A204.1 (cell line): ENCODE results near the gene CASP2.
"Not testable (repeated sequence)": the region's sequence is repeated elsewhere in the genome, so short reads cannot be mapped to it uniquely, and the experiment has no call there.

Experiments
- FAIRE-seq: peaks from 2 replicates; lab custom pipeline; 2012; peaks lifted over from hg19 to GRCh38; lab: Jason Lieb, UNC

Gene CASP2

GRCh38 chr7:143265017-143265693 lies 23.0 kb upstream of the CASP2 start:
- FAIRE-seq = no peak

GRCh38 chr7:143269251-143269650 lies 18.9 kb upstream of the CASP2 start:
- FAIRE-seq = no peak

GRCh38 chr7:143271240-143271639 lies 16.9 kb upstream of the CASP2 start:
- no peak for FAIRE-seq

- FAIRE-seq = no peak
These were observed 15.3 kb upstream of the CASP2 start for GRCh38 chr7:143272871-143273270.

- no peak for FAIRE-seq
These were observed 8.7 kb upstream of the CASP2 start for GRCh38 chr7:143279186-143280098.

- FAIRE-seq = no peak
These were observed 8.0 kb upstream of the CASP2 start for GRCh38 chr7:143280160-143280559.

- FAIRE-seq = no peak
These were observed 7.6 kb upstream of the CASP2 start for GRCh38 chr7:143280566-143280965.

- FAIRE-seq = no peak
These were observed 6.6 kb upstream of the CASP2 start for GRCh38 chr7:143281529-143281928.

- FAIRE-seq = no peak
These were observed 6.0 kb upstream of the CASP2 start for GRCh38 chr7:143282124-143282523.

- FAIRE-seq = no peak
These were observed 4.8 kb upstream of the CASP2 start for GRCh38 chr7:143283381-143283780.

GRCh38 chr7:143284591-143285469 lies 3.3 kb upstream of the CASP2 start, which contains the start of gene TMEM139:
TSS of gene TMEM139 (plus strand) at chr7:143284958. CDS start at chr7:143285958, 1,000 bp downstream.
- FAIRE-seq = no peak

GRCh38 chr7:143285470-143285778 lies 2.7 kb upstream of the CASP2 start:
- no peak for FAIRE-seq

GRCh38 chr7:143285806-143286521 lies 2.2 kb upstream of the CASP2 start:
- no peak for FAIRE-seq

GRCh38 chr7:143286522-143286890 lies 1.6 kb upstream of the CASP2 start:
- no peak for FAIRE-seq

GRCh38 chr7:143287339-143287934 lies 714 bp upstream of the CASP2 start:
- FAIRE-seq = no peak

GRCh38 chr7:143288836-143289235 lies 685 bp downstream of the CASP2 start:
- no peak for FAIRE-seq

GRCh38 chr7:143289421-143289820 lies 1.3 kb downstream of the CASP2 start:
- FAIRE-seq = no peak

- FAIRE-seq = not testable (repeated sequence)
These were observed 1.7 kb downstream of the CASP2 start for GRCh38 chr7:143289888-143290287.

- FAIRE-seq = no peak
These were observed 2.1 kb downstream of the CASP2 start for GRCh38 chr7:143290293-143290692.

- FAIRE-seq = no peak
These were observed 4.7 kb downstream of the CASP2 start for GRCh38 chr7:143292876-143293275.

GRCh38 chr7:143295870-143296269 lies 7.7 kb downstream of the CASP2 start:
- FAIRE-seq = no peak

- no peak for FAIRE-seq
These were observed 8.5 kb downstream of the CASP2 start for GRCh38 chr7:143296686-143297085.
